GM10248 (cell line): ENCODE data around the gene AMZ1.

Experiments
- CTCF ChIA-PET: fragments of 300-600 bp; sonication (Branson Sonifier 250); formaldehyde crosslinking; extraction: SDS; loops from one replicate; lab custom pipeline; 2021; ENCODE audit warnings: antibody characterized with exemption; lab: Yijun Ruan, JAX
- POLR2A ChIA-PET: fragments of 350-650 bp; sonication (Branson Sonifier 250); formaldehyde crosslinking; extraction: SDS; loops from one replicate; lab custom pipeline; 2020; ENCODE audit warnings: antibody characterized with exemption; lab: Yijun Ruan, JAX
- DNase-seq: peaks from one replicate; pipeline ENCODE4 v3.0.0; 2012; ENCODE audit errors: extremely low spot score
- CTCF ChIP-seq: IDR thresholded peaks from 2 replicates; pipeline ENCODE4 v1.5.1; 2012; ENCODE audit warnings: mild to moderate bottlenecking, low read depth; ENCODE audit errors: extremely low read depth, missing control alignments, control extremely low read depth

AMZ1 gene

GRCh38 chr7:2681929-2682799, 5.8 kb upstream of the AMZ1 start:
- DNase-seq = no peak
- no peak for TF ChIP-seq CTCF
- ChIA-PET POLR2A (no interaction called here), CTCF (interaction anchor here (1.1 to 4.7 kb wide), 10 partner anchors 7 to 115 kb away, joined by 3 to 38 read pairs (median 4); no protein-coding TSS in a partner anchor)

GRCh38 chr7:2684501-2684900, 3.5 kb upstream of the AMZ1 start:
- DNase-seq = no peak
- CTCF ChIA-PET = interaction anchor here (1.2 to 3.8 kb wide), 2 partner anchors 25 to 145 kb away, joined by 3 to 25 read pairs; no protein-coding TSS in a partner anchor
- POLR2A ChIA-PET = no interaction called here
- TF ChIP-seq CTCF = no peak

- ChIA-PET POLR2A (no interaction called here), CTCF (interaction anchor here (1.3 to 3.8 kb wide), 2 partner anchors 21 to 24 kb away, joined by 3 to 25 read pairs; no protein-coding TSS in a partner anchor)
- TF ChIP-seq CTCF = no peak
Observed at GRCh38 chr7:2686101-2686500, 1.9 kb upstream of the AMZ1 start.

GRCh38 chr7:2687338-2687869, 598 bp upstream of the AMZ1 start:
- no peak for TF ChIP-seq CTCF
- ChIA-PET POLR2A (no interaction called here), CTCF (interaction anchor here (1.0 to 3.8 kb wide), 6 partner anchors 10 to 209 kb away, joined by 3 to 25 read pairs (median 4); no protein-coding TSS in a partner anchor)
- DNase-seq = no peak

More at GRCh38 chr7:2686101-2686500, 1.9 kb upstream of the AMZ1 start:
- DNase-seq = no peak

GRCh38 chr7:2688409-2689342, 674 bp downstream of the AMZ1 start:
- ChIA-PET CTCF (interaction anchor here (1.2 to 3.8 kb wide), 9 partner anchors 7 to 26 kb away, joined by 3 to 25 read pairs (median 10); no protein-coding TSS in a partner anchor), POLR2A (no interaction called here)
- DNase-seq = peak; percentile 78
- TF ChIP-seq CTCF = no peak

- POLR2A ChIA-PET = no interaction called here
- DNase-seq = no peak
- CTCF ChIA-PET = interaction anchor here (1.4 to 3.0 kb wide), 6 partner anchors 8 to 26 kb away, joined by 5 to 17 read pairs (median 10); no protein-coding TSS in a partner anchor
Observed at GRCh38 chr7:2689343-2689847, 1.4 kb downstream of the AMZ1 start.

More at GRCh38 chr7:2689343-2689847, 1.4 kb downstream of the AMZ1 start:
- no peak for TF ChIP-seq CTCF
